HEK293 (cell line): ENCODE data around the gene PKIG.

Experiments
- CTCF ChIA-PET: fragments of 350-600 bp; formaldehyde crosslinking; extraction: SDS; loops from one replicate; lab custom pipeline; 2021; ENCODE audit warnings: antibody characterized with exemption; lab: Yijun Ruan, JAX
- POLR2A ChIA-PET: fragments of 300-600 bp; formaldehyde crosslinking; extraction: SDS; loops from one replicate; lab custom pipeline; 2020; ENCODE audit warnings: antibody characterized with exemption, inconsistent platforms; lab: Yijun Ruan, JAX
- H3K27ac ChIP-seq: fragments of 200-500 bp; sonication (Bioruptor generic); 2 replicates; pipeline ENCODE4 v1.5.1; 2014; ENCODE audit warnings: low read depth, low read length, control low read depth, inconsistent platforms; ENCODE audit errors: extremely low read depth
- H3K36me3 ChIP-seq, 2 experiments: fragments of 200-500 bp in 1 of 2; sonication (Bioruptor generic) in 1 of 2; 1 replicate in 1 of 2; 2 replicates in 1 of 2; pipeline ENCODE4 v1.5.1; 2014 to 2017; ENCODE audit warnings: inconsistent platforms in 2 of 2, low read length in 2 of 2; ENCODE audit not compliant: control insufficient read depth in 2 of 2, insufficient read depth in 1 of 2
- H3K4me1 ChIP-seq: fragments of 200-500 bp; sonication (Bioruptor generic); 2 replicates; pipeline ENCODE4 v1.5.1; 2014; ENCODE audit warnings: mild to moderate bottlenecking, low read length, inconsistent platforms; ENCODE audit not compliant: control insufficient read depth, insufficient read depth
- H3K4me3 ChIP-seq: 2 replicates; pipeline ENCODE4 v1.5.1; 2011; ENCODE audit warnings: low read depth, mild to moderate bottlenecking, control low read depth, low read length, moderate library complexity
- H3K9me3 ChIP-seq: fragments of 200-500 bp; sonication (Bioruptor generic); 2 replicates; pipeline ENCODE4 v1.5.1; 2014; ENCODE audit warnings: low read depth, low read length, inconsistent platforms; ENCODE audit not compliant: control insufficient read depth, insufficient read depth
- BCL6B ChIP-seq: fragments of 450-650 bp; formaldehyde crosslinking; IDR thresholded peaks from 2 replicates; pipeline ENCODE4 v1.5.1; 2017; ENCODE audit warnings: missing biosample characterization, missing genetic modification characterization
- EGR2 ChIP-seq: fragments of 450-650 bp; formaldehyde crosslinking; IDR thresholded peaks from 2 replicates; pipeline ENCODE4 v1.5.1; 2016; ENCODE audit warnings: low read depth, missing biosample characterization, missing genetic modification characterization
- MEIS1 ChIP-seq: sonication (generic); formaldehyde crosslinking; IDR thresholded peaks from 2 replicates; pipeline ENCODE4 v1.8.1; 2022; ENCODE audit warnings: missing genetic modification reagents, mild to moderate bottlenecking, borderline replicate concordance
- PBX3 ChIP-seq: sonication (generic); formaldehyde crosslinking; IDR thresholded peaks from 2 replicates; pipeline ENCODE4 v1.8.1; 2022; ENCODE audit warnings: mild to moderate bottlenecking, moderate library complexity, missing genetic modification reagents
- SP2 ChIP-seq: fragments of 450-650 bp; formaldehyde crosslinking; IDR thresholded peaks from 2 replicates; pipeline ENCODE4 v1.5.1; 2016; ENCODE audit warnings: missing biosample characterization, missing genetic modification characterization
- ZFHX2 ChIP-seq: fragments of 450-650 bp; formaldehyde crosslinking; conservative IDR thresholded peaks from 2 replicates; pipeline ENCODE4 v1.5.1; 2016; ENCODE audit warnings: missing biosample characterization, missing genetic modification characterization
- ZFP3 ChIP-seq: fragments of 450-650 bp; formaldehyde crosslinking; IDR thresholded peaks from 2 replicates; pipeline ENCODE4 v1.5.1; 2016; ENCODE audit warnings: low read depth, missing biosample characterization, missing genetic modification characterization
- ZNF146 ChIP-seq: fragments of 450-650 bp; formaldehyde crosslinking; IDR thresholded peaks from 2 replicates; pipeline ENCODE4 v1.5.1; 2016; ENCODE audit warnings: missing biosample characterization, missing genetic modification characterization
- ZNF174 ChIP-seq: fragments of 450-650 bp; formaldehyde crosslinking; IDR thresholded peaks from 2 replicates; pipeline ENCODE4 v1.5.0; 2017; ENCODE audit warnings: missing biosample characterization, mild to moderate bottlenecking, missing genetic modification characterization
- ZNF175 ChIP-seq: fragments of 450-650 bp; formaldehyde crosslinking; IDR thresholded peaks from 2 replicates; pipeline ENCODE4 v1.5.1; 2016; ENCODE audit warnings: missing biosample characterization, missing genetic modification characterization
- ZNF335 ChIP-seq: fragments of 450-650 bp; formaldehyde crosslinking; conservative IDR thresholded peaks from 2 replicates; pipeline ENCODE4 v1.5.1; 2016; ENCODE audit warnings: missing biosample characterization, missing genetic modification characterization
- ZNF341 ChIP-seq: fragments of 450-650 bp; formaldehyde crosslinking; IDR thresholded peaks from 2 replicates; pipeline ENCODE4; 2016; ENCODE audit warnings: low read depth, missing biosample characterization, missing genetic modification characterization
- ZNF350 ChIP-seq: fragments of 450-650 bp; formaldehyde crosslinking; IDR thresholded peaks from 2 replicates; pipeline ENCODE4 v1.5.0; 2017; ENCODE audit warnings: missing biosample characterization, mild to moderate bottlenecking, missing genetic modification characterization
- ZNF366 ChIP-seq: fragments of 450-650 bp; formaldehyde crosslinking; conservative IDR thresholded peaks from 2 replicates; pipeline ENCODE4 v1.5.1; 2016; ENCODE audit warnings: missing biosample characterization, missing genetic modification characterization
- ZNF416 ChIP-seq: fragments of 450-650 bp; formaldehyde crosslinking; IDR thresholded peaks from 2 replicates; pipeline ENCODE4 v1.5.1; 2016; ENCODE audit warnings: missing biosample characterization, missing genetic modification characterization
- ZNF549 ChIP-seq: fragments of 450-650 bp; IDR thresholded peaks from 2 replicates; pipeline ENCODE4 v1.5.1; 2018; ENCODE audit warnings: missing biosample characterization, missing genetic modification characterization, mild to moderate bottlenecking, inconsistent platforms, moderate library complexity
- ZNF610 ChIP-seq: fragments of 450-650 bp; formaldehyde crosslinking; IDR thresholded peaks from 2 replicates; pipeline ENCODE4 v1.5.1; 2016; ENCODE audit warnings: missing biosample characterization, missing genetic modification characterization, borderline replicate concordance
- ZNF626 ChIP-seq: fragments of 450-650 bp; sonication (Bioruptor Pico); formaldehyde crosslinking; IDR thresholded peaks from 2 replicates; pipeline ENCODE4 v1.5.1; 2018; ENCODE audit warnings: missing biosample characterization, missing genetic modification characterization, inconsistent platforms
- ZNF692 ChIP-seq: fragments of 450-650 bp; formaldehyde crosslinking; IDR thresholded peaks from 2 replicates; pipeline ENCODE4 v1.5.1; 2016; ENCODE audit warnings: missing biosample characterization, missing genetic modification characterization
- ZNF777 ChIP-seq: fragments of 450-650 bp; formaldehyde crosslinking; IDR thresholded peaks from 2 replicates; pipeline ENCODE4 v1.5.1; 2017; ENCODE audit warnings: missing biosample characterization, missing genetic modification characterization, borderline replicate concordance
- ZXDB ChIP-seq: fragments of 450-650 bp; formaldehyde crosslinking; IDR thresholded peaks from 2 replicates; pipeline ENCODE4 v1.5.1; 2016; ENCODE audit warnings: missing biosample characterization, missing genetic modification characterization
- TF ChIP-seq, protein P1 (sequence below): fragments of 450-650 bp; formaldehyde crosslinking; IDR thresholded peaks from 2 replicates; pipeline ENCODE4 v1.5.1; 2016; ENCODE audit warnings: missing biosample characterization, missing genetic modification characterization
- TF ChIP-seq, protein P2 (sequence below): fragments of 450-650 bp; formaldehyde crosslinking; IDR thresholded peaks from 2 replicates; pipeline ENCODE4 v1.5.1; 2016; ENCODE audit warnings: missing biosample characterization, missing genetic modification characterization

Gene PKIG

GRCh38 chr20:44552568-44552949 is 29.8 kb upstream of the PKIG start (continued):
- TF ChIP-seq ZNF692 (tag by site-specific recombination) (no peak), ZNF366 (tag by site-specific recombination) (no peak), ZNF777 (no peak), ZNF416 (tag by site-specific recombination) (no peak), ZFP3 (tag by site-specific recombination) (no peak), ZFHX2 (tag by site-specific recombination) (peak; percentile 45; the same call in 1 of the 2 replicates), ZNF350 (tag by site-specific recombination) (no peak), EGR2 (tag by site-specific recombination) (0 out of 2 replicates have a peak, but pooled peaks have one; percentile 39), ZNF146 (tag by site-specific recombination) (no peak), ZXDB (tag by site-specific recombination) (peak; percentile 39; the same call in 1 of the 2 replicates), ZNF626 (no peak), BCL6B (tag by site-specific recombination) (no peak)
- TF ChIP-seq, protein P1, sequence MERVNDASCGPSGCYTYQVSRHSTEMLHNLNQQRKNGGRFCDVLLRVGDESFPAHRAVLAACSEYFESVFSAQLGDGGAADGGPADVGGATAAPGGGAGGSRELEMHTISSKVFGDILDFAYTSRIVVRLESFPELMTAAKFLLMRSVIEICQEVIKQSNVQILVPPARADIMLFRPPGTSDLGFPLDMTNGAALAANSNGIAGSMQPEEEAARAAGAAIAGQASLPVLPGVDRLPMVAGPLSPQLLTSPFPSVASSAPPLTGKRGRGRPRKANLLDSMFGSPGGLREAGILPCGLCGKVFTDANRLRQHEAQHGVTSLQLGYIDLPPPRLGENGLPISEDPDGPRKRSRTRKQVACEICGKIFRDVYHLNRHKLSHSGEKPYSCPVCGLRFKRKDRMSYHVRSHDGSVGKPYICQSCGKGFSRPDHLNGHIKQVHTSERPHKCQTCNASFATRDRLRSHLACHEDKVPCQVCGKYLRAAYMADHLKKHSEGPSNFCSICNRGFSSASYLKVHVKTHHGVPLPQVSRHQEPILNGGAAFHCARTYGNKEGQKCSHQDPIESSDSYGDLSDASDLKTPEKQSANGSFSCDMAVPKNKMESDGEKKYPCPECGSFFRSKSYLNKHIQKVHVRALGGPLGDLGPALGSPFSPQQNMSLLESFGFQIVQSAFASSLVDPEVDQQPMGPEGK (tag by site-specific recombination) = no peak

DNA sequence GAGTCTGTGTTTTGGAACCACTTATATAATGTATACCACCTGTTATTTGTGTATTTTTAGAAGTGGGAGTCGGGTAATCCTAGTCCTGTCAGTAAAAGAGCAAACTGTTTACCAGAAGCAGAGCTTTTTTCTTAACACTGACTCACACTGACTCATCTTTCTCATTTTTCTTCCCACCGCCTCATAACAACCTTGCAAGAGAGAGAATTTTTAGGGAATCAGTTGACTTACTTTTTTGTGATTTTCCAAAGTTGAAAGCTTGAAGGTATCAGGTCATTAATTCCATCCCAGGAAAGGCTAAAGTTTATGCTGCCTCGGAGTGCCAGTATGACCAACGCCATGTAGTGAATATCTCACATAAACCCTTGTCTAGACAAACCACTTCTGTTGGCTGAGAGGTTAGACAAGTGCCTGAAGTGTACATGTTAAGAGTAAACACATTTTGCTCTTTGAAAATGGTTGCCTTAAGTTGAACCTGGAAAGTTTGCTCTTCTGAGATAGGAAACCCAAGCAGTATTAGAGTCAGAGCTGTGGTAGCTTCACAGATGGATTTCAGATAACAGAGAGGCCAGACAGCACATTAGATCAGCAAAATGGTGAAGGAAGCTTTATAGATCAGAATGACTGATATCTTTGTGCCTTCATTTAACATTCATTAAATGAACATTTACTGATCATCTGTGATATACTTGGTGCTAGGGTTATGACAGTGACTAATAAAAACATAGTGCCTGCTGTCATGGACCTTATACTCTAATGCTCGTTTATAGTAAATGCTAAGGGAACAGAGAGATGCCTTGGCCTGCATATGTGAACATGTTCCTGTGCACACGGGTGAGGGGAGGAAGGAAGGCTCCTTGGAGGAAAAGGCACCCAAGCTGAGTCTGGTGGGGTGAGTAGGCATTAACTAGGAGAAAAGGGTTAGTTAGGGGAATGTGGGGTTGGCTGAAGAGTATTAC is 29.1 kb upstream of the PKIG start:
- peaks cover 22% of the 10 kb centered on the region for H3K4me1 ChIP-seq
- CTCF ChIA-PET = interaction anchor here (0.6 to 0.7 kb wide), 2 partner anchors 25 to 27 kb away, joined by 3 read pairs; no protein-coding TSS in a partner anchor
- POLR2A ChIA-PET = interaction anchor here (0.7 kb wide), 2 partner anchors 18 to 21 kb away, joined by 3 read pairs; no protein-coding TSS in a partner anchor
- H3K9me3 ChIP-seq = no peaks in the 10 kb centered on the region
- H3K36me3 ChIP-seq = no peaks in the 10 kb centered on the region
- peak overlapping the region; percentile 61 for H3K27ac ChIP-seq
- no peak overlapping the region for H3K4me3 ChIP-seq
- TF ChIP-seq PBX3 (CRISPR knock-in tag) (no peak), MEIS1 (CRISPR knock-in tag) (no peak), SP2 (tag by site-specific recombination) (no peak), ZNF174 (tag by site-specific recombination) (no peak), ZNF335 (tag by site-specific recombination) (no peak; the same call in none of the 2 replicates), ZNF549 (no peak), ZNF175 (tag by site-specific recombination) (no peak), ZNF610 (no peak), ZNF341 (tag by site-specific recombination) (no peak)
- TF ChIP-seq, protein P2, sequence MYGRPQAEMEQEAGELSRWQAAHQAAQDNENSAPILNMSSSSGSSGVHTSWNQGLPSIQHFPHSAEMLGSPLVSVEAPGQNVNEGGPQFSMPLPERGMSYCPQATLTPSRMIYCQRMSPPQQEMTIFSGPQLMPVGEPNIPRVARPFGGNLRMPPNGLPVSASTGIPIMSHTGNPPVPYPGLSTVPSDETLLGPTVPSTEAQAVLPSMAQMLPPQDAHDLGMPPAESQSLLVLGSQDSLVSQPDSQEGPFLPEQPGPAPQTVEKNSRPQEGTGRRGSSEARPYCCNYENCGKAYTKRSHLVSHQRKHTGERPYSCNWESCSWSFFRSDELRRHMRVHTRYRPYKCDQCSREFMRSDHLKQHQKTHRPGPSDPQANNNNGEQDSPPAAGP = no peak
